Head of caudate nucleus (tissue), 42 donors: Measurements from ENCODE around the gene IFNL2.
"Not testable (repeated sequence)": the region's sequence is repeated elsewhere in the genome, so short reads cannot be mapped to it uniquely, and the experiment has no call there.

Experiments used
- DNase-seq, 42 donors: peaks; one replicate each; pipeline versions ENCODE4 v3.0.0 to v3.0.0-alpha.2; 2020 to 2021; ENCODE audit warnings: mixed read lengths in 7 of 42
- intact Hi-C: fragments of 100-400 bp; cut with DNase I; formaldehyde crosslinking; loops from one replicate; pipeline ENCODE4 v1.15.0; 2022

IFNL2 gene

GRCh38 chr19:39251081-39251480 lies 17.1 kb upstream of the IFNL2 start:
- intact Hi-C loops = no loop called here

DNA sequence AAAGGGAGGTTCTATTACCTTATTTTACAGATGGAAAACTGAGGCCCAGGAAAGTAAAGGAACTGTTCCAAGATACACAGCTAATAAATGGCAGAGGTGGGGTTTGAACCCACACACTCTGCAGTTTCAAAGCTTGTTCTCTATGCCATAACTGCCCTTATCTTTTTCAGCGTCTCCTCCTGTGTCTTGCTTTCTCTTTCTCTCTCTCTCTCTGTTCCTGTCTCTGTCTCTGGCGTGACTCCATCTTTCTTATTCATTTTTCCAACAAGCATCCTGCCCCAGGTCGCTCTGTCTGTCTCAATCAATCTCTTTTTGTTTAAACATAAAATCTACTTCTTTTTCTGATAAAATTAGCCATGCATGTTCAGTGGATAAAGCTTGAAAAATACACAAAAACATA lies 16.4 kb upstream of the IFNL2 start:
- intact Hi-C loops = no loop called here
- no peak for DNase-seq

More at GRCh38 chr19:39251081-39251480, 17.1 kb upstream of the IFNL2 start:
- DNase-seq = no peak

- intact Hi-C loops = no loop called here
- DNase-seq = no peak
These were observed 15.7 kb upstream of the IFNL2 start for GRCh38 chr19:39252458-39252857.

DNA sequence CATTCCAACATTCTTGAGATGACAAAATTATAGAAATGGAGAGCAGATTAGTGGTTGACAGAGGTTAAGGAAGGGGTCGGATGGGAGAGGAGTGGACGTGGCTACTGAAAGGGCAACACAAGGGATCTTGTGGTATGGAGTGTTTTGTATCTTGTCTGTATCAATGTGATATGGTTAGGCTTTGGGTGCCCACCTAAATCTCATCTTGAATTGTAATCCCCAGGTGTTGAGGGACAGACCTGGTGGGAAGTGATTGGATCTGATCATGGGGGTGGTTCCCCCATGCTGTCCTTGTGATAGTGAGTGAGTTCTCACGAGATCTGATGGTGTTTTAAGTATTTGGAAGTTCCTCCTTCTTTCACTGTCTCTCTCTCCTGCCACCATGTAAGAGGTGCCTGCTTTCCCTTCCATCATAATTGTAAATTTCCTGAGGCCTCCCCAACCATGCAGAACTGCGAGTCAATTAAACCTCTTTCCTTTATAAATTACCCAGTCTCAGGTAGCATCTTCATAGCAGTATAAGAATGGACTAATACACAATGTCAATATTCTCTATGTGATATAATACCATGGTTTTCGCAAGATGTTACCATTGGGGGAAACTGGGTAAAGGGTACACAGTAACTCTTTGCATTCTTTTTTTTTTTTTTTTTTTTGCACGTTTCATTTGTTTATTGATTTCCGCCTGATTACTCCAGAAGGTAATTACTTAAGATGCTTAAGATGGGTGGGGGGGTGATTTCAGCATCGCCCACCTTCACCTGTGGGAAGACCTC lies 14.6 kb upstream of the IFNL2 start:
- no peak for DNase-seq
- intact Hi-C loops = no loop called here

GRCh38 chr19:39254531-39255345 lies 13.5 kb upstream of the IFNL2 start:
- intact Hi-C loops = no loop called here
- no peak for DNase-seq

- intact Hi-C loops = no loop called here
- DNase-seq = no peak
These were observed 11.0 kb upstream of the IFNL2 start for GRCh38 chr19:39257227-39257626.

GRCh38 chr19:39261704-39262103 lies 6.5 kb upstream of the IFNL2 start:
- intact Hi-C loops = no loop called here
- DNase-seq = no peak

DNA sequence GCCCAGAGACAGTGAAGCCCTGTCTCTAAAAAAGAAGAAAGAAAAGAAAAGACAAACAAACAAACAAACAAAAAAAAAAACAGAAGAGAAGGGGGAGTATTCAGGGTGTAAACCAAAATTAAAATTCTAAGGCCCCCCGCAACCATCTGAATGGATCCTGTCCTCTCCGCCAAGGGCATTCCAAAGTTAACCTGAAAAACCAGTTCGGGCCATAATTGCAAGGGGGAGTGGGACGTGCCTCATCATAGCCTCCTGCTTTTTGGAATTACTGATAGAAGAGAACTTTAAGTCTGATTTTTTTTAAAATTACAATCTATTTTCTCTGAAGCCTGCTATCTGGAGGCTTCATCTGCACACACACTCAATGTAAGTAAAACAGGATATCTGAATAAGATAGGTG lies 5.7 kb upstream of the IFNL2 start:
- DNase-seq = no peak
- intact Hi-C loops = no loop called here

DNA sequence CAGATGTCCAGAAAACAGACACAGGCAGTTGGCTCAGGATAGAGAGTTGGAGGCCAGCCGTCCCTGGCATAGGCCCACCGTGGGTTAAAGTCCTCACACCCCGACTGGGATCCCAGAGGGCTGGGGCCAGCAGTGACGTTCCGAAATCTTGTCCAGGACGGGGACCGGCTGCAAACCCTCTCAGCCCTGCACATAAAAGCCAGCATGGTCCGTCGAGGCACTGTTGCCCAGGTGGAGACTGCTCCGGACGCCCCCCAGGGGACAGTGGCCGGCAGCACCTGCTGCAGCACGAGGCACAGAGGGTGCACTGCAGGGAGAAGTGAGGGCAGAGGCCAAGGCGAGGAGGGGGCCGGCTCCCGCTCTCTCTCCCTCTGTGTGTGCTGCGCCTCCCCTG lies 4.3 kb upstream of the IFNL2 start:
- DNase-seq = no peak
- intact Hi-C loops = no loop called here

DNA sequence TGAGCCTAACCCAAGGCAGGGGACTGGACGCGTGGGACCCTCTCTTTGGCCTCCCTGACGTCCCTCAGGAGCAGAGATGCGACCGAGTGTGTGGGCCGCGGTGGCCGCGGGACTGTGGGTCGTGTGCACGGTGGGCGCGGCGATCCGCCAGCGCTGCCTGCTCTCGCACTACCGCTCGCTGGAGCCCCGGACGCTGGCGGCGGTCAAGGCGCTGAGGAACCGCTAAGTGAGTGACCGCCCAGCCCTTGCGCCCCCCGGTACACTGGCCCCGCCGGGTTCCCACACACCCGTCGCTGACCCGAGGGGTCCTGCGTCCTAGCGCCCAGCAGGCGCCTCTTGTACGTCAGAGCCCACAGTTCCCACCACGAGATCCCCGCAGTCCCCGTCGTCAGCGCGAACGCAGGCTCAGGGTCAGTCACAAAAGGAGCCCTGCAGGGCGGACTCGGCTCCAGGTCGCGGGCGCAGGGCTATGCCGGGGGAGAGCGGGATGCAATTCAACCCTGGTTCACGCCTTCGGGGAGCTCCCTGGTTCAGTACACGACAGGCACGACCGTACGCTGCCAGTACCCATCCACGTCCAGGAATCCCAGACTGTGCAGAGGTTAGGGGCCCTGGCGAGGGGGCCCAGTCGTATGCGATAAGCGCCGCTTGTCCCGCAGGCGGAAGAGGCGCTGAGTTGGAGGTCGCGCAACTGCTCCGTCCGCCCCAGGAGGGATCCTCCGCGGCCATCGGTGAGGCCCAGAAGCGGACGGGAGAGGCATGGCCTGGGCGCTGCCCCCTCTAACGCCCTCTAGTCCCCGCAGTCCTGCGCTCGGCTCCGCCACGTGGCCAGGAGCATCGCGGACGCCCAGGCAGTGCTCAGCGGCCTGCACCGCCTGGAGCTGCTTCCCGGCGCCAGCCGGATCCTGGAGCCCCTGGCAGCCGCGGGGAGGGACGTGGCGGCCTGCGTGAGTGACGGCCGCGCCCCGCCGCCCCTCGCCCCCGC lies 3.6 kb upstream of the IFNL2 start:
- DNase-seq = peak in 2 of 42 donors; percentile 7 to 41
- intact Hi-C loops = no loop called here

DNA sequence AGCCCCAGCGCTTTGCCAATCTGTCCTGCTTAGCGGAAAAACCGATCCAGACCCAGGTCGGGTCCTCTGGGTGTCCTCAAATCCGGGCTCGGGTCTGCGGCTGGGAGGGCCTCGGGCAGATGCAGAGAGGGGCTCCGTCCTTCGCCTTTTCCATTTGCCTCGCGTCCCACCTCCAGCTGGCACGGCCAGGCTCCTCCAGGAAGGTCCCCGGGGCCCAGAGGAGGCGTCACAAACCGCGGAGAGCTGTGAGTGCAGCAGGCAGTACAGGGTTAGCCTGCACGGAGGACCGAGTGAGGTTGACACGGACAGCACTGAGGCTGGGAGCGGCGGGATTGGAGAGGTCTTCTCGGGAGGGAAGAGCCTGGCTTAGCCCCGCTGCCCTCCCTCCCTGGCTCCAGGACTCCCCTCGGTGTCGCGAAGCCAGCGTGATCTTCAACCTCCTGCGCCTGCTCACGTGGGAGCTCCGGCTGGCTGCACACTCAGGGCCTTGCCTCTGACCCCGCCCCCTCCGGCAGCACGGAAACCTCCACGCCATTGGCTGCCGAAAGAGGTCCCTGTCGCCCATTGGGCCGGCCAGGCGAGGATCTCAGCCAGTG lies 2.8 kb upstream of the IFNL2 start:
- intact Hi-C loops = no loop called here
- peak in 3 of 42 donors; percentile 23 to 46 (median 28) for DNase-seq

DNA sequence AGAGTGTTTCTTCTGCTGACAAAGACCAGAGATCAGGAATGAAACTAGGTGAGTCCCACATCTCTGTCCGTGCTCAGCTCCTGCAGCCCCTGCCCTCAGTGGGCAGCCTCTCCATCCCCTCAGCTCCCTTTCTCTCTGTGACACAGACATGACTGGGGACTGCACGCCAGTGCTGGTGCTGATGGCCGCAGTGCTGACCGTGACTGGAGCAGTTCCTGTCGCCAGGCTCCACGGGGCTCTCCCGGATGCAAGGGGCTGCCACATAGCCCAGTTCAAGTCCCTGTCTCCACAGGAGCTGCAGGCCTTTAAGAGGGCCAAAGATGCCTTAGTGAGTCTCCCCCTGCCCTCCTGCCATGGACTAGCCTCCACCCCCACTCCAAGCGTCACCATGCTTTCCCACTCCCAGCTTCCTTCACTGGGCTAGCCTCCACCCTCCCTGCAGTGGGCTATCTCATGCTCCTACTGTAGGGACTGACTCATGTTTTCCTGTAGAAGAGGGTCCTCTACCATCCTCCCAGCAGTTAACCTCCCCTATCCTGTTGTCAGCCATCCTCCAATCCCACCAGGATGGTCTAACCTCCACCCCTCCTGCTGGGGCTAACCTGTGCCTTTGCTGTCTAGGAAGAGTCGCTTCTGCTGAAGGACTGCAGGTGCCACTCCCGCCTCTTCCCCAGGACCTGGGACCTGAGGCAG lies 481 bp downstream of the IFNL2 start:
- DNase-seq = peak in 1 of 42 donors; percentile 10
- intact Hi-C loops = not testable (repeated sequence)

GRCh38 chr19:39269369-39269768 lies 1.2 kb downstream of the IFNL2 start:
- intact Hi-C loops = not testable (repeated sequence)
- peak in 1 of 42 donors; percentile 13 for DNase-seq

DNA sequence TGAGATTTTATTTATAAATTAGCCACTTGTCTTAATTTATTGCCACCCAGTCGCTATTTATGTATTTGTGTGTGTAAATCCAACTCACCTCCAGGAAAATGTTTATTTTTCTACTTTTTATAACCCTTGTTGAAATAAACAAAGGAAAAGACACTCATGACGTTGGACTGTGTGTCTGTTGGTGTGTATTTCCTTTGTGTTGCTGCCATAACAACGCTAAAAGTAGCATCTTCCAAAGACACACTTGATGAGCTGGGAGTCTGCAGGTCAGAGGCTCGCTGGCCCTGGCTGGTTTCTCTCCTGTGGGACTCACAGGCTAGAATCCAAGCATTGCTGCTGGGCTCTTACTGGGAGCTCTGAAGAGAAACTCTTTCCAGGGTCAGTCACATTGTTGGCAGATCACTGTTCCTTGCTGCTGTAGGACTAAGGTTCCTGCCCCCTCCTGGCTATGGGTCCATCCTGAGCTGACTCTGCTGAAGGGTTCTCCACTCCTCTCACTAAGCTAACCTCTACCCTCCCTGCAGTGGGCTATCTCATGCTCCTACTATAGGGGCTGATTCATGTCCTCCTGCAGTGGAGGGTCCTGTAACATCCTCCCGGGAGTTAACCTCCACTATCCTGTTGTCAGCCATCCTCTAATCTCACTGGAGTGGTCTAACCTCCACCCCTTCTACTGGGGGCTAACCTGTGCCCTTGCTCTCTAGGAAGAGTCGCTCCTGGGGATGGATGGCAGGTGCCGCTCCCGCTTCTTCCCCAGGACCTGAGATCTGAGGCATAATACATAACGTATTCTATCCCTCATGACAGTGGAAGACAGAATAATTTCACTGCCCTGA lies 2.1 kb downstream of the IFNL2 start:
- DNase-seq = peak in 1 of 42 donors; percentile 7
- intact Hi-C loops = no loop called here

DNA sequence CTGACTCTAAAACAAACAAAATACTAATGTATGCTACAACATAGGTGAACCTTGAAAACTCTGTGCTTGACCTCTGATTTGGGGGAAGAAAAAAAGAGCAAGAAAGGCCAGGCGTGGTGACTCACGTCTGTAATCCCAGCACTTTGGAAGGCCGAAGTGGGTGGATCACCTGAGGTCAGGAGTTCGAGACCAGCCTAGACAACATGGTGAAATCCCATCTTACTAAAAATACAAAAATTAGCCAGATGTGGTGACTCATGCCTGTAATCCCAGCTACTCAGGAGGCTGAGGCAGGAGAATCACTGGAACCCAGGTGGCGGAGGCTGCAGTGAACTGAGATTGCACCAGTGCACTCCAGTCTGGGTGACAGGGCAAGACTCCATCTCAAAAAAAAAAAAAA lies 5.7 kb downstream of the IFNL2 start:
- intact Hi-C loops, DNase-seq: not testable (repeated sequence)

GRCh38 chr19:39275578-39275977 lies 7.4 kb downstream of the IFNL2 start:
- intact Hi-C loops = no loop called here
- DNase-seq = no peak

DNA sequence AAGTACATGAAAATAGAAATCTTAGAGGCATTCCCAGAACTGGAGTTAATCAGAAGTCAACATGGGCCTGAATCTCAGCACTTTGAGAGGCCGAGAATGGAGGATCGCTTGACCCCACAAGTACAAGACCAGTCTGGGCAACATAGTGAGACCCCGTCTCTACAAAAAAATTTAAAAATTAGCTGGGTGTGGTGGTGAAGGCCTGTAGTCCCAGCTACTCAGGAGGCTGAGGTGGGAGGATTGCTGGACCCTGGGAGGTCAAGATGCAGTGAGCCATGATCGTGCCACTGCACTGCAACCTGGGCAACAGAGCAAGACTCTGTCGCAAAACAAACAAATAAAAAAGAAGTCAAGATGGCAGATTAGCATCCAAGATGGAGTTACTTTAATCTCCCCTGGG lies 8.5 kb downstream of the IFNL2 start:
- intact Hi-C loops = no loop called here
- DNase-seq = no peak
